PFSK-1 (cell line): ENCODE results near the gene LRMDA.

Experiments
- FOXP2 ChIP-seq: optimal IDR thresholded peaks from 2 replicates; pipeline ENCODE3; 2011; ENCODE audit warnings: borderline replicate concordance, control low read depth, inconsistent platforms; ENCODE audit not compliant: insufficient read depth; ENCODE audit errors: extremely low read length, extremely low read depth
- POLR2AphosphoS5 ChIP-seq: IDR thresholded peaks from 2 replicates; pipeline ENCODE4 v1.6.1; 2012; ENCODE audit warnings: low read depth, mild to moderate bottlenecking, control low read depth, low read length, moderate library complexity
- SIN3A ChIP-seq: IDR thresholded peaks from 2 replicates; pipeline ENCODE4 v1.6.1; 2012; ENCODE audit warnings: mild to moderate bottlenecking, low read length, moderate library complexity, borderline replicate concordance; ENCODE audit not compliant: insufficient read depth
- TAF1 ChIP-seq: IDR thresholded peaks from 2 replicates; pipeline ENCODE4 v1.6.1; 2012; ENCODE audit warnings: low read length, control low read depth, borderline replicate concordance; ENCODE audit not compliant: insufficient read depth
- TF ChIP-seq, protein P1 (sequence below), 2 experiments: IDR thresholded peaks; 2 replicates each; pipeline versions ENCODE4 v1.6.1 to v1.8.0; 2011 to 2012; ENCODE audit warnings: low read depth in 2 of 2, low read length in 2 of 2, control low read depth in 1 of 2, inconsistent platforms in 1 of 2, mild to moderate bottlenecking in 1 of 2, moderate library complexity in 1 of 2; ENCODE audit not compliant: insufficient read depth in 1 of 2

The LRMDA gene

GRCh38 chr10:76071653-76072365 lies 640.4 kb downstream of the LRMDA start:
- TF ChIP-seq POLR2AphosphoS5 (no peak), TAF1 (no peak), SIN3A (no peak), FOXP2 (no peak)
- TF ChIP-seq, protein P1, sequence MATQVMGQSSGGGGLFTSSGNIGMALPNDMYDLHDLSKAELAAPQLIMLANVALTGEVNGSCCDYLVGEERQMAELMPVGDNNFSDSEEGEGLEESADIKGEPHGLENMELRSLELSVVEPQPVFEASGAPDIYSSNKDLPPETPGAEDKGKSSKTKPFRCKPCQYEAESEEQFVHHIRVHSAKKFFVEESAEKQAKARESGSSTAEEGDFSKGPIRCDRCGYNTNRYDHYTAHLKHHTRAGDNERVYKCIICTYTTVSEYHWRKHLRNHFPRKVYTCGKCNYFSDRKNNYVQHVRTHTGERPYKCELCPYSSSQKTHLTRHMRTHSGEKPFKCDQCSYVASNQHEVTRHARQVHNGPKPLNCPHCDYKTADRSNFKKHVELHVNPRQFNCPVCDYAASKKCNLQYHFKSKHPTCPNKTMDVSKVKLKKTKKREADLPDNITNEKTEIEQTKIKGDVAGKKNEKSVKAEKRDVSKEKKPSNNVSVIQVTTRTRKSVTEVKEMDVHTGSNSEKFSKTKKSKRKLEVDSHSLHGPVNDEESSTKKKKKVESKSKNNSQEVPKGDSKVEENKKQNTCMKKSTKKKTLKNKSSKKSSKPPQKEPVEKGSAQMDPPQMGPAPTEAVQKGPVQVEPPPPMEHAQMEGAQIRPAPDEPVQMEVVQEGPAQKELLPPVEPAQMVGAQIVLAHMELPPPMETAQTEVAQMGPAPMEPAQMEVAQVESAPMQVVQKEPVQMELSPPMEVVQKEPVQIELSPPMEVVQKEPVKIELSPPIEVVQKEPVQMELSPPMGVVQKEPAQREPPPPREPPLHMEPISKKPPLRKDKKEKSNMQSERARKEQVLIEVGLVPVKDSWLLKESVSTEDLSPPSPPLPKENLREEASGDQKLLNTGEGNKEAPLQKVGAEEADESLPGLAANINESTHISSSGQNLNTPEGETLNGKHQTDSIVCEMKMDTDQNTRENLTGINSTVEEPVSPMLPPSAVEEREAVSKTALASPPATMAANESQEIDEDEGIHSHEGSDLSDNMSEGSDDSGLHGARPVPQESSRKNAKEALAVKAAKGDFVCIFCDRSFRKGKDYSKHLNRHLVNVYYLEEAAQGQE (IDR thresholded peaks at IDR 0.05; ENCODE audit: insufficient read depth in 1 of 2, low read depth in 2 of 2, low read length in 2 of 2) = no peak

DNA sequence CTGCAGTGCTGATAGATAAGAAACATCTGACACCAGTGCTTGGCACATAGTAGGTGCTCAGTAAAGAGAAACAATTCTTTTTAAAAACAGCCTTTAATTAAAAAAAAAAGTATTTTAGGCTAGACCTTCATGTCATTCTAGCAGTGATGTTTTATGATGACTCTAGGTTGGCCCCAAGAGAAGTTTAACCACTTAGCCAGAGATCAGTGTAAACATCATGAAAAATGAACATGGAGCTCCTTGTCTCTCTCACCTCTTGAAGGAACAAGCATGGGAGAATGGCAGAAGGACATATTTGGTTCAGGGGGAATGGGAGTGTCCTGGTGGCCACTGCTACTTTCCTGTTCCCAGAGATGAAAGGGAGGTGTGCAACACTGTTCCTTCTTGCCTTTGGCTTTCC lies 641.0 kb downstream of the LRMDA start:
- TF ChIP-seq FOXP2 (no peak), POLR2AphosphoS5 (no peak), SIN3A (no peak), TAF1 (no peak)
- TF ChIP-seq, protein P1 (IDR thresholded peaks at IDR 0.05; ENCODE audit: insufficient read depth in 1 of 2, low read depth in 2 of 2, low read length in 2 of 2) = no peak

DNA sequence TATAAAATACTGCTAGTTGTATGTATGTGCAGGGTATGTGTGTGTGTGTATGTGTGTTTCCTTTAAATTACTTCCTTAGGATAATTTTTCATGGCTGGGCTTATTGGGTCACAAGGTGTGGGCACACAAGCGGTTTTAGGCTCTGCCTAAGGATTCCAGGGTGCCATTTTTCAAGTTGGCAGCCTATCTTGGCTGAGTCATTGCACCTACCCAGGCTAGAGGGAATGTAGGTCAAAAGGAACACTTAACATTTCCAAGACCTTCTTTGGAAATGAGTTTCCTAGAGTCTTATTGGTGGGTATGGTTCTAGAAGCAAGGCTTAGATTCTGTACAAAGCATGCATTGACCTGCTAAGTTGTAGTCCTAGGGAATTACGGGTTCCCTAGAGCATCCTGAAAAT lies 642.1 kb downstream of the LRMDA start:
- TF ChIP-seq, protein P1 (IDR thresholded peaks at IDR 0.05; ENCODE audit: insufficient read depth in 1 of 2, low read depth in 2 of 2, low read length in 2 of 2) = no peak
- TF ChIP-seq FOXP2 = no peak
- no peak for TF ChIP-seq TAF1
- TF ChIP-seq SIN3A = no peak
- TF ChIP-seq POLR2AphosphoS5 = no peak

- TF ChIP-seq SIN3A = no peak
- TF ChIP-seq, protein P1 (IDR thresholded peaks at IDR 0.05; ENCODE audit: insufficient read depth in 1 of 2, low read depth in 2 of 2, low read length in 2 of 2) = no peak
Measured at GRCh38 chr10:76074659-76075058, 643.2 kb downstream of the LRMDA start.

GRCh38 chr10:76080451-76080850 lies 649.0 kb downstream of the LRMDA start:
- TF ChIP-seq FOXP2 = no peak
- TF ChIP-seq SIN3A = no peak
- TF ChIP-seq TAF1 = no peak
- TF ChIP-seq, protein P1 (IDR thresholded peaks at IDR 0.05; ENCODE audit: insufficient read depth in 1 of 2, low read depth in 2 of 2, low read length in 2 of 2) = no peak
- TF ChIP-seq POLR2AphosphoS5 = no peak
